AG04449 (cell line): ENCODE results near the gene ETHE1.

Experiments used
- CTCF ChIA-PET: fragments of 350-600 bp; formaldehyde crosslinking; extraction: SDS; loops from one replicate; lab custom pipeline; 2021; ENCODE audit warnings: antibody characterized with exemption; lab: Yijun Ruan, JAX
- POLR2A ChIA-PET: fragments of 400-600, 350-600 bp; formaldehyde crosslinking; extraction: SDS; loops from one replicate; lab custom pipeline; 2020; ENCODE audit warnings: antibody characterized with exemption, inconsistent platforms; lab: Yijun Ruan, JAX
- DNase-seq: peaks from one replicate; pipeline ENCODE4 v3.0.0-alpha.2; 2010; ENCODE audit warnings: low read depth, low spot score
- H3K4me3 ChIP-seq: 2 replicates; pipeline ENCODE4 v1.5.1; 2011; ENCODE audit warnings: low read depth, mild to moderate bottlenecking, control low read depth, low read length
- CTCF ChIP-seq: IDR thresholded peaks from one replicate; pipeline ENCODE4 v1.5.1; 2011; ENCODE audit warnings: mild to moderate bottlenecking, moderate library complexity, low read length, control low read depth, inconsistent platforms; ENCODE audit not compliant: insufficient read depth; ENCODE audit errors: missing control alignments

Gene ETHE1

GRCh38 chr19:43466793-43467192 is 60.2 kb downstream of the ETHE1 start:
- POLR2A ChIA-PET = no interaction called here
- CTCF ChIA-PET = interaction anchor here (2.4 to 6.9 kb wide), 2 partner anchors 20 to 53 kb away, joined by 7 to 62 read pairs; no protein-coding TSS in a partner anchor
- no peak overlapping the region for H3K4me3 ChIP-seq
- no peak for TF ChIP-seq CTCF
- no peak for DNase-seq

- ChIA-PET POLR2A (no interaction called here), CTCF (interaction anchor here (2.4 to 6.9 kb wide), 2 partner anchors 19 to 54 kb away, joined by 7 to 62 read pairs; no protein-coding TSS in a partner anchor)
- TF ChIP-seq CTCF = no peak
- H3K4me3 ChIP-seq = peak within 1 kb of the TSS; percentile 82
- DNase-seq = no peak
These were observed 61.4 kb downstream of the ETHE1 start, which contains the start of gene LYPD3 for GRCh38 chr19:43465468-43466120. TSS of gene LYPD3 (minus strand) at chr19:43465608. CDS start at chr19:43465571, 37 bp downstream.

DNA sequence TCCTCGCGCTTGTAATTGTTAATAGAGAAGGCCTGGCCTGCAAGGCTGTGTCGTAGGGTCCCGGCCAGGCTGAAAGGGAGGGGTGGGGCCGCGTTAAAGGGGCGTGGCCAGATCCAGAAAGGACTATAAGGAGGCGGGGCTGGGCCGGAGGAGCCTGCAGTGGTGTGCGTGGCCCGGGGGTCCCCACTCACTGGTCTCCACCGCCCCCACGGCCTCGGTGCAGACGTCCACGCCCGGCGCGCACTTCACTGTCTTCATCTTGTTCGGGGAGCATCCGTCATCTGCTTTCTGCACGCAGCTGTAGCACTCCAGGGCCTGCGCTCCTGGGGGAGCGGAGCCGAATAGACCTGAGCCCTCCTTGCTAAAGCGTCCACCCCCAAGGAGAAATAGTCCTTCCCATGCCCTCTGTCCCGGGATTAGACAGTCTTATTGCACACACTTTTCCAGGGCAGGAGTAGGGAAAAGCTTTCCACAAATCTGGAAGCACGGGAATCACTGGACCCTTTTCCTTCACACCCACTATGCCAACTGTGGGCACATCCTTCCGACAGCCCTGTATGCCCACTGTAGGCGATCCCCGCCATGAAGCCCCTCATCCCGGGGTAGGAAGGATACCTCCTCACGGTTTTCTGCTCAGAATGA is 62.7 kb downstream of the ETHE1 start:
- DNase-seq = no peak
- TF ChIP-seq CTCF = no peak
- H3K4me3 ChIP-seq = peak overlapping the region; percentile 82
- CTCF ChIA-PET = interaction anchor here (1.0 to 6.9 kb wide), 6 partner anchors 9 to 60 kb away, joined by 4 to 62 read pairs (median 8); no protein-coding TSS in a partner anchor
- POLR2A ChIA-PET = no interaction called here

GRCh38 chr19:43463381-43464133 is 63.4 kb downstream of the ETHE1 start:
- CTCF ChIA-PET = interaction anchor here (0.9 to 6.9 kb wide), 7 partner anchors 10 to 61 kb away, joined by 4 to 62 read pairs (median 6); no protein-coding TSS in a partner anchor
- no peak for DNase-seq
- no peak for TF ChIP-seq CTCF
- peak overlapping the region; percentile 82 for H3K4me3 ChIP-seq
- POLR2A ChIA-PET = no interaction called here

- H3K4me3 ChIP-seq = peak overlapping the region; percentile 82
- TF ChIP-seq CTCF = no peak
- DNase-seq = no peak
- ChIA-PET CTCF (interaction anchor here (0.9 to 6.9 kb wide), 7 partner anchors 11 to 62 kb away, joined by 4 to 62 read pairs (median 6); no protein-coding TSS in a partner anchor), POLR2A (no interaction called here)
These were observed 64.1 kb downstream of the ETHE1 start for GRCh38 chr19:43462785-43463380.
